ENCODE measurements around the gene SLC24A1. TPM values are rescaled to one million over a fixed set of nuclear protein-coding genes. Genes with fewer than 3 reads are reported as not detected.
A peak's percentile ranks its signal among the peaks of the same experiment; 100 is the strongest.

Gene SLC24A1
- total and polyA plus RNA-seq, 10 of the 15 experiments (the other 5 are each of a cell fraction or from before 2014, with no cell fraction given) = 1.4 to 5.8 (median 3.3) TPM

DNA sequence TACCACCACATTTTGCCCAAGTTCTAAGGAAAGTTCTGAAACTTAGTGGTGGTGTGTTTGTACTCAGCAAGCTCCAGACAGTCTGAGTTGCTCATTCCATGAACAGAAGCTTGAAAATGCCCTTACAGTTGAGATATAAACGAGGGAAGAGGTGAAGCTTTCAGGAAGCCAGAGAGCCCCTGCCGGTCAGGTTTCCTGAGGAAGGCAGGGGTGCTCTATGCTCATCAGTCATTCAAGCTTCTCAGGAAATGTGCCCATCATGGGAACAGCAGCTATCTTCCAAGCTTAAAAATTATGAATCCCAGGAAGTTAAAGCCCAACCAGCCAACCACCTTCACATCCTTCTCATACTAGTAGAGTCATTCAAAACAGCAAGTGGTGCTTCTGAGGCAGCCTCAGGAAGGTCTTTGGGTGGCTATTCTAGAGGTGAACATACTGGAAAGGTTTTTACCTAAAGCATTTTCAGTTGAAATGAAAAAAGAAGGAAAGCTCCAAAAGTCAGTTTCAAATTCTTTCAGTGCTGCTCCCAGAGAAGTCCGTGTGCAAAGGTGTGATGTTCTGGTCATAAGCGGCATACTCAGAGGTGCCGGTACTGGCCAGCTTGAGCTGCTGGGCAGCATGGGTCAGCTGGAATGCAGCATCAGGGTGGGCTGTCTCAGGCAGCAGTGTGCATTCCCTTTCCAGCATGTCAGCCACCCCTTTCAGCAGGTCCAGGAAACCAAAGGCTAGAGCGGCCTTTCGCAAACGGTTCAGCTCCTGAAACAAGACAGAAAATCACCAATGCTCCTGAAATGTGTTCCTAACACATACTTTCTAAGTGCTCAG, 42.6 kb upstream of the SLC24A1 start:
- SMC1A ChIA-PET (ENCODE audit: uncharacterized antibody, unreplicated experiment) = interaction anchor here (0.7 to 1.6 kb wide), 3 partner anchors 12 to 303 kb away, joined by 3 read pairs; no protein-coding TSS in a partner anchor
- Histone ChIP-seq H2AFZ (ENCODE audit: control insufficient read depth, low read depth, low read length) (no peak overlapping the region), H3K27ac (ENCODE audit: control insufficient read depth, insufficient read depth) (no peak overlapping the region), H3K27me3 (replicated peaks in 1 of 2; ENCODE audit: control insufficient read depth in 2 of 2, insufficient read depth in 2 of 2, low read length in 1 of 2) (no peaks in the 10 kb centered on the region), H4K20me1 (ENCODE audit: control insufficient read depth, insufficient read depth) (no peaks in the 10 kb centered on the region), H3K9ac (ENCODE audit: control insufficient read depth, insufficient read depth, low read length) (no peak overlapping the region), H3K36me3 (ENCODE audit: control insufficient read depth in 2 of 2, insufficient read depth in 2 of 2, low read length in 1 of 2) (peaks cover 10 to 38% of the 10 kb centered on the region in 2 experiments), H3K9me3 (replicated peaks; ENCODE audit: control insufficient read depth, insufficient read depth, low read length) (no peaks in the 10 kb centered on the region), H3K79me2 (ENCODE audit: control insufficient read depth, insufficient read depth, low read length) (no peaks in the 10 kb centered on the region), H3K4me1 (ENCODE audit: control insufficient read depth, insufficient read depth, low read length) (peaks cover 8% of the 10 kb centered on the region), H3K4me2 (ENCODE audit: control insufficient read depth, insufficient read depth) (no peak overlapping the region), H3K4me3 (no peak overlapping the region)
- BruUV-seq (replicated peaks) = no TSS peak
- DNase-seq (ENCODE audit: low read depth, low spot score) (no peak), FAIRE-seq (no peak), ATAC-seq (no peak)
- intact Hi-C loops (cut with micrococcal nuclease; ENCODE audit: unreplicated experiment) (no loop called here), in situ Hi-C loops (cut with MboI) (no loop called here)
- CTCF ChIA-PET = interaction anchor here (0.6 to 1.7 kb wide), 4 partner anchors 11 to 179 kb away, joined by 3 to 4 read pairs (median 3); no protein-coding TSS in a partner anchor
- WGBS (ENCODE audit: insufficient coverage, insufficient replicate concordance, low lambda C conversion rate, missing lambda C conversion rate) = 73% methylated on average over 8 of the region's 8 CpGs
- TF ChIP-seq ASH2L (IDR thresholded peaks at IDR 0.05; ENCODE audit: borderline replicate concordance, low read depth) = no peak
- TF ChIP-seq POLR2A (IDR thresholded peaks at IDR 0.05; ENCODE audit: low read depth, low read length) = peak; percentile 33; the same call in 1 of the 2 replicates
- POLR2A ChIA-PET = no interaction called here
- RAD21 ChIA-PET (ENCODE audit: unreplicated experiment) = no interaction called here

DNA sequence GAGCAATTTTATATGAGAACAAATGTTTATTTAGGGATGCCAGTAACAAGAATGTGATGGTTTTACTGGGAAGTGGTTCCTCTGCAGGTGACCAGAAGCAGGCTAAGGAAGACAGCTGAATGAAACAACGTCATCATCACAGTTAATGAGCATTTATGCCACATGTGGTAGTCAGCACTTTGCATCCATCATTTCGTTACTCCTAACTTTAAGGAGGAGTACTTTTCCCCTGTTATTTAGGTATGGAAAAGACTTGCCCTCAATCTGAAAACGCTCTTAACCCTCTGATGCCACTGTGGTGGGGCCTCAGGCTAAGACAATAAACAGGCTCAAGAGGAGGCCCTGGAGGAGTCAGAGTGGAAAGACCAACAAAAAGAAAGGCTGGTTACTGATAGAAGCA, 42.0 kb upstream of the SLC24A1 start:
- SMC1A ChIA-PET (ENCODE audit: uncharacterized antibody, unreplicated experiment) = interaction anchor here (0.7 to 1.2 kb wide), 3 partner anchors 9 to 302 kb away, joined by 3 to 5 read pairs (median 3); no protein-coding TSS in a partner anchor
- CTCF ChIA-PET = interaction anchor here (0.6 to 1.7 kb wide), 2 partner anchors 69 to 179 kb away, joined by 3 to 4 read pairs; no protein-coding TSS in a partner anchor
- no peak for DNase-seq (ENCODE audit: low read depth, low spot score)
- Histone ChIP-seq H4K20me1 (ENCODE audit: control insufficient read depth, insufficient read depth) (no peaks in the 10 kb centered on the region), H3K9ac (ENCODE audit: control insufficient read depth, insufficient read depth, low read length) (no peak overlapping the region), H3K36me3 (ENCODE audit: control insufficient read depth in 2 of 2, insufficient read depth in 2 of 2, low read length in 1 of 2) (peaks cover 10 to 41% of the 10 kb centered on the region in 2 experiments), H3K9me3 (replicated peaks; ENCODE audit: control insufficient read depth, insufficient read depth, low read length) (no peaks in the 10 kb centered on the region), H3K27ac (ENCODE audit: control insufficient read depth, insufficient read depth) (no peak overlapping the region), H3K27me3 (replicated peaks in 1 of 2; ENCODE audit: control insufficient read depth in 2 of 2, insufficient read depth in 2 of 2, low read length in 1 of 2) (no peaks in the 10 kb centered on the region), H3K79me2 (ENCODE audit: control insufficient read depth, insufficient read depth, low read length) (no peaks in the 10 kb centered on the region), H3K4me3 (no peak overlapping the region), H2AFZ (ENCODE audit: control insufficient read depth, low read depth, low read length) (no peak overlapping the region), H3K4me1 (ENCODE audit: control insufficient read depth, insufficient read depth, low read length) (peaks cover 9% of the 10 kb centered on the region), H3K4me2 (ENCODE audit: control insufficient read depth, insufficient read depth) (no peak overlapping the region)
- RAD21 ChIA-PET (ENCODE audit: unreplicated experiment) = no interaction called here
- BruUV-seq (replicated peaks) = no TSS peak
- 57% methylated on average over 3 of the region's 3 CpGs for WGBS (ENCODE audit: insufficient coverage, insufficient replicate concordance, low lambda C conversion rate, missing lambda C conversion rate)
- POLR2A ChIA-PET = no interaction called here
- intact Hi-C loops (cut with micrococcal nuclease; ENCODE audit: unreplicated experiment) = loop anchor here (5.0 kb wide), 1 partner anchor 177 kb away; no protein-coding TSS in a partner anchor
- ATAC-seq = no peak
- TF ChIP-seq, protein P1, sequence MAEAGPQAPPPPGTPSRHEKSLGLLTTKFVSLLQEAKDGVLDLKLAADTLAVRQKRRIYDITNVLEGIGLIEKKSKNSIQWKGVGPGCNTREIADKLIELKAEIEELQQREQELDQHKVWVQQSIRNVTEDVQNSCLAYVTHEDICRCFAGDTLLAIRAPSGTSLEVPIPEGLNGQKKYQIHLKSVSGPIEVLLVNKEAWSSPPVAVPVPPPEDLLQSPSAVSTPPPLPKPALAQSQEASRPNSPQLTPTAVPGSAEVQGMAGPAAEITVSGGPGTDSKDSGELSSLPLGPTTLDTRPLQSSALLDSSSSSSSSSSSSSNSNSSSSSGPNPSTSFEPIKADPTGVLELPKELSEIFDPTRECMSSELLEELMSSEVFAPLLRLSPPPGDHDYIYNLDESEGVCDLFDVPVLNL (IDR thresholded peaks at IDR 0.05; ENCODE audit: low read depth, low read length) = no peak
- TF ChIP-seq BACH1 (IDR thresholded peaks at IDR 0.05; ENCODE audit: borderline replicate concordance) (no peak), GATAD2B (conservative IDR thresholded peaks at IDR 0.05; ENCODE audit: low read depth) (no peak), SPI1 (IDR thresholded peaks at IDR 0.05; ENCODE audit: borderline replicate concordance, insufficient read depth, low read depth, low read length) (no peak), NFIC (IDR thresholded peaks at IDR 0.05; ENCODE audit: low read depth, low read length) (no peak), MEF2A (IDR thresholded peaks at IDR 0.05; ENCODE audit: insufficient read depth, low read depth, low read length) (no peak), JUNB (IDR thresholded peaks at IDR 0.05) (no peak), PAX5 (IDR thresholded peaks at IDR 0.05; ENCODE audit: borderline replicate concordance, low read depth, low read length) (no peak), POLR2A (IDR thresholded peaks at IDR 0.05; ENCODE audit: low read depth, low read length) (no peak)
- in situ Hi-C loops (cut with MboI) = no loop called here
- FAIRE-seq = no peak
